Glomerular endothelial cell (primary cell): Measurements from ENCODE around the gene SLC24A1. TPM values are rescaled to one million over a fixed set of nuclear protein-coding genes. Genes with fewer than 3 reads are reported as not detected.
"Not testable (repeated sequence)": the region's sequence is repeated elsewhere in the genome, so short reads cannot be mapped to it uniquely, and the experiment has no call there.

Source experiments
- DNase-seq: peaks from one replicate; pipeline ENCODE4 v3.0.0-alpha.2; 2011; ENCODE audit warnings: low read depth, low spot score; ENCODE audit errors: extremely low read depth
- total RNA-seq: library from RNA; depleted of rRNA; stranded (reverse); fragments of >200 nt; gene quantifications from 2 replicates; pipeline ENCODE4 v1.2.3, GENCODE V29; 2015

Gene SLC24A1
- total RNA-seq, 1 donor from 2014 or later, result 7.6 TPM

- not testable (repeated sequence) for DNase-seq
Observed at GRCh38 chr15:65615887-65616286, 5.9 kb upstream of the SLC24A1 start.

- no peak for DNase-seq
Observed at GRCh38 chr15:65618560-65619109, 3.1 kb upstream of the SLC24A1 start.

GRCh38 chr15:65619626-65620290 lies 2.0 kb upstream of the SLC24A1 start:
- no peak for DNase-seq

DNA sequence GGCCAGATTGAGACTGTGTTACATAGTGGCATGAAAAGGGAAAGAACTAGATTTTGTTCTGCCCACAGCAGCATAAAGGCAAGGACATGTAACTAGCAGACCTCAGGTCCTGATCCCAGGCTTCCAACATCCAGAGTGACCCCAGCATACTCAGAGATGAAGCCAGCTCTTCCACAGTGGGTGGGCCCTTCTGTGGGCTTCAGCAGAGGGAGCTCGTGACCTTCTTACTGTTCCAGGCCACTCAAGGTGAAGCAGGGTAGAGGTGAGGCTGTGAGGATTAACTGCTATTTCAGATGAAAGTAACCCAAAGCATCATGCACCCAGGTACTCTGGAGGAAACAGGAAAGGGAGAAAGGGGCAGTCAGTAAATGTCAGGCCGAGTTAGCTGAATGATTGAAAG lies 905 bp upstream of the SLC24A1 start:
- DNase-seq, result no peak

- DNase-seq, result no peak
Observed at GRCh38 chr15:65623103-65623502, 1.4 kb downstream of the SLC24A1 start.

- DNase-seq, result no peak
Observed at GRCh38 chr15:65626856-65627255, 5.1 kb downstream of the SLC24A1 start.

- DNase-seq, result no peak
Observed at GRCh38 chr15:65629548-65629947, 7.8 kb downstream of the SLC24A1 start.

DNA sequence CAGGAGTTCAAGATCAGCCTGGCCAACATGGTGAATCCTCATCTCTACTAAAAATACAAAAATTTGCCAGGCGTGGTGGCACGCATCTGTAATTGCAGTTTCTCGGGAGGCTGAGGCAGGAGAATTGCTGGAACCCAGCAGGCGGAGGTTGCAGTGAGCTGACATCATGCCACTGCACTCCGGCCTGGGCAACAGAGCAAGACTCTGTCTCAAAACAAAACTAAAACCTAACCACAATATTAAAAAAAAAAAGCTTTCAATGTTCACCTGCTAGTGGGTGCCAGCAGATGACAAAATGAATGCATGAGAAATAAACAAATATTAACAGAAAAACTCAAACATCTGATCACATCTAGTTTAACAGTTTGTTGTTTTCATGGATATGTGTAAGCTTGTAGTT lies 9.0 kb downstream of the SLC24A1 start:
- DNase-seq, result no peak

GRCh38 chr15:65631503-65631902 lies 9.8 kb downstream of the SLC24A1 start:
- no peak for DNase-seq

- no peak for DNase-seq
Observed at GRCh38 chr15:65632780-65633375, 11.1 kb downstream of the SLC24A1 start.

GRCh38 chr15:65633752-65634151 lies 12.0 kb downstream of the SLC24A1 start:
- DNase-seq, result no peak

DNA sequence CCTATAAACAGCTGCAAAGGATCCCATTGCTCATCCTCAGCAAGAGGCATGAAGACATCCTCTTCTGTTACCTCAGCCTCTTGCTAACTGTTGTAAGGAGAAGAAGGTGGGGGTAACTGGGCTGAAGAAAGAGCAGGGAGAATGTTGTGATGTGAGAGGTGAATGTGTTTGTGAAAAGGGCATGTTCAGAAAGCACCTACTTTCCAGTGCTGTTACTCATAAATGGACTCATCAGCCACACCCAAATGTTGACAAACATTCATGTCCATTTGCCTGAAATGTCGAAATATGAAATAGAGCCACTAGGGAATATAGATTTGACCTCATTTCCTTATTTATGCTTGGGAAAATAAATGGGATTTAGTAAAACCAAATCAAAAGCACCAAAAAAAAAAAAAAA lies 12.6 kb downstream of the SLC24A1 start:
- no peak for DNase-seq

GRCh38 chr15:65638109-65638508 lies 16.4 kb downstream of the SLC24A1 start:
- DNase-seq, result no peak

DNA sequence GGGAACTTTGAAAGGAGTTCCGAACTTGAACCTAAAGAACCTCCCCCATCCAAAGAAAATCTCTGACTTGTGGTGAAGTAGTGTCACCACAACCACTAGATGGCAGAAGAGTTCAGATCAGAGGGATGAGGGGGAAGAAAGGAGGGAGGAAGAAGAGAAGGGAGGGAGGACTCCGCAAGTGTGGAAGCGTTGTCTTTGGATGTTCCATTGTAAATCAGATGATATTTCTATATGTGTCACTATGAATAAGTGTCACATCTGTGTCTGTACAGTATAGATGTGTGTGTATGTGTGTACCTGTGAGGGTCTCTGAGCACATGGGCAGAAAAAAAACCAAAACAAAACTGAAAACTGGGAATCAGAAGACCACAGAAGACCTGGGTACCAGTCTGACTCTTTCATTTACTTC lies 16.9 kb downstream of the SLC24A1 start:
- no peak for DNase-seq

DNA sequence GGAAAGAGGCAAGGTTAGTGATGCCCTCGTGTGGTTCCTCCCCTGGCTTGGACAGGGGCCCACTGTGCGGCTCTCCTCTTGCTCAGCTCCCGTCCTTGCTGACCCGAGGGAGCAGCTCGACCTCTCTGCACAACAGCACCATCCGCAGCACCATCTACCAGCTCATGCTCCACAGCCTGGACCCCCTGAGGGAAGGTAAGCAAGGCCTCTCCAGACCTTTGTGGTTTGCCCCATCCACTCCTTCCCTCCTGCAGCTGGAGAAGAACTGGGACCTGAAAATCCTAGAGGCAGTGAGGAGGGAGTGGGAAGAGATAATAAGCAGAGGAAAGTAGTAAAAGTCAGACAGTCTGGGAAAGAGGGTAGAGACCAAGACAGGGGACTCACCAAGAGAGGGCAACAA lies 17.8 kb downstream of the SLC24A1 start:
- DNase-seq, result no peak

DNA sequence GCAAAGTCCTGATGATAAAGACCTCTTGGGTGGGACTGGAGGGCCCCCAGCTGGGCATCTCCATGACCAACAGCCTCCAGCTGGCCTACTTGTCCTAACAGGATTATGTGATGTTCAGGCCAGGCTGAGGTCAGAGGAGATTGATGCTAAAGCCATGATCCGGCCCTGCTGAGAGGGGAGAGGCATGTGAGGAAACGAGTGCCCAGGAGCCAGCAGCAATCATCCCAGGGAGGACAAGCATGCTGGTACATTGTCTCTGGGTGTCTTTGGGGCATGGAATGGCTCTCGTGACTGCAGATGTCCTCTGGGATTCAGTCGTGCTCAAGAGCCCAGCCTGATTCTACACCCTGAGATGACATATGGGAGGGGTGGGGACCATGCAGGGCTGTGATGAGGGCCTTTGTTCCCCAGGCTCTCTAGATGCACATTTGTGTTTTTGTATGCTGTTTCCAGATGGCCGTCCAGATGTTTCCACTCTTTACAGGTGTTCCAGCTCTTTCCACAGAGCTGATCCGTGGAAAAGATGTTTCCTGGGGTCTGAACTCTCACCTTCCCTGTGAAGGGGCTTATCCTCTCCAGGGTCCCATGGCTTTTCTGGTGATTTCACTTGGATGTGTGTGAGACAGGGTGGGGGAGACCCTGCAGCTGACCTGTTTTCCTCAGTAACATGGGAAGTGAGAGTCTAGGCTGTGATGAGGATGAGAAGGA lies 20.2 kb downstream of the SLC24A1 start:
- DNase-seq, result no peak

GRCh38 chr15:65642594-65642993 lies 20.9 kb downstream of the SLC24A1 start:
- no peak for DNase-seq

DNA sequence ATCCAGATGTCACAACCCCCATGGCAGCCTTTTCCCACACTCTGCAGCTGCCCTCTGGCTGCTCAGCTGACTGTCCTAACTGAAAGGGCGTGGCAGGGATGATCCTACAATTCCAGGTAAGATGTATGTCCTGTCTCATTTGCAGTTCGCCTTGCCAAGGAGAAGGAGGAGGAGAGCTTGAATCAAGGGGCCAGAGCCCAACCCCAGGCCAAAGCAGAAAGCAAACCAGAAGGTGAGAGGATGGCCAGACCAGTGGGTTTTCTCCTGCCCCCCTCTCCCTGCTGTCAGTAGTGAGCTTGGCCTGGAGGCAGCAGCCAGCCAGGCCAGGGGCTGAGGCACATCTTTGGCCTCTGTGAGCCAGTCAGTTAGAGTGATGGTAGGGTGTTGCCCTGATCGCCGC lies 22.5 kb downstream of the SLC24A1 start:
- DNase-seq, result no peak

- DNase-seq, result no peak
Observed at GRCh38 chr15:65645392-65645791, 23.7 kb downstream of the SLC24A1 start.

- no peak for DNase-seq
Observed at GRCh38 chr15:65646486-65646885, 24.7 kb downstream of the SLC24A1 start.

- no peak for DNase-seq
Observed at GRCh38 chr15:65650312-65651041, 28.7 kb downstream of the SLC24A1 start.
